ENCODE results near the gene NRG2. TPM values are rescaled to one million over a fixed set of nuclear protein-coding genes. Genes with fewer than 3 reads are reported as not detected.

Gene NRG2
- total and polyA plus RNA-seq, 2 experiments from 2014 or later, result 0.05 TPM; not detected in 1

- in situ Hi-C loops (cut with MboI), result no loop called here
- no peak overlapping the region for H2AFZ ChIP-seq
- no peak overlapping the region for H3K9ac ChIP-seq
- WGBS, 2 experiments (ENCODE audit: low coverage in 1 of 2, low lambda C conversion rate in 2 of 2, missing lambda C conversion rate in 2 of 2), result 52 to 54% methylated on average over 9 of the region's 9 CpGs
- H3K9me3 ChIP-seq (ENCODE audit: low read depth), result no peaks in the 10 kb centered on the region
- H4K20me1 ChIP-seq (ENCODE audit: insufficient read depth), result no peaks in the 10 kb centered on the region
- H3K4me3 ChIP-seq, result no peak overlapping the region
- H3K79me2 ChIP-seq (ENCODE audit: insufficient read depth), result no peaks in the 10 kb centered on the region
- no peak overlapping the region for H3K4me2 ChIP-seq (ENCODE audit: unreplicated experiment)
- no peak overlapping the region for H3K27ac ChIP-seq
- no peaks in the 10 kb centered on the region for H3F3A ChIP-seq (ENCODE audit: insufficient read depth)
- TF ChIP-seq EZH2 (IDR thresholded peaks at IDR 0.05; ENCODE audit: insufficient read depth, poor library complexity, severe bottlenecking) (no peak), EZH2phosphoT487 (IDR thresholded peaks at IDR 0.05; ENCODE audit: insufficient read depth, low read depth) (no peak)
- DNase-seq, result no peak
- H3K9me2 ChIP-seq (ENCODE audit: insufficient read depth), result no peaks in the 10 kb centered on the region
- H3K27me3 ChIP-seq (replicated peaks; ENCODE audit: insufficient read depth), result peaks cover 47% of the 10 kb centered on the region
- H3K36me3 ChIP-seq (ENCODE audit: low read depth), result no peaks in the 10 kb centered on the region
- no peaks in the 10 kb centered on the region for H3K4me1 ChIP-seq (ENCODE audit: insufficient read depth)
Measured at GRCh38 chr5:139893873-139894272, 149.2 kb downstream of the NRG2 start.

- Histone ChIP-seq H3K27ac (no peak overlapping the region), H3K4me1 (ENCODE audit: insufficient read depth) (no peaks in the 10 kb centered on the region), H3K4me3 (no peak overlapping the region), H3K9ac (no peak overlapping the region), H3K9me2 (ENCODE audit: insufficient read depth) (no peaks in the 10 kb centered on the region), H3K27me3 (replicated peaks; ENCODE audit: insufficient read depth) (peaks cover 69% of the 10 kb centered on the region), H2AFZ (no peak overlapping the region), H4K20me1 (ENCODE audit: insufficient read depth) (no peaks in the 10 kb centered on the region), H3K36me3 (ENCODE audit: low read depth) (no peaks in the 10 kb centered on the region), H3K9me3 (ENCODE audit: low read depth) (no peaks in the 10 kb centered on the region), H3K4me2 (ENCODE audit: unreplicated experiment) (no peak overlapping the region), H3K79me2 (ENCODE audit: insufficient read depth) (no peaks in the 10 kb centered on the region), H3F3A (ENCODE audit: insufficient read depth) (no peaks in the 10 kb centered on the region)
- DNase-seq, result no peak
- in situ Hi-C loops (cut with MboI), result no loop called here
- WGBS, 2 experiments (ENCODE audit: low coverage in 1 of 2, low lambda C conversion rate in 2 of 2, missing lambda C conversion rate in 2 of 2), result 88 to 89% methylated on average over 2 of the region's 2 CpGs
- TF ChIP-seq EZH2phosphoT487 (IDR thresholded peaks at IDR 0.05; ENCODE audit: insufficient read depth, low read depth) (no peak), EZH2 (IDR thresholded peaks at IDR 0.05; ENCODE audit: insufficient read depth, poor library complexity, severe bottlenecking) (no peak)
Measured at GRCh38 chr5:139889410-139889809, 153.7 kb downstream of the NRG2 start.

GRCh38 chr5:139888370-139888769 lies 154.7 kb downstream of the NRG2 start:
- Histone ChIP-seq H3K36me3 (ENCODE audit: low read depth) (no peaks in the 10 kb centered on the region), H3K4me2 (ENCODE audit: unreplicated experiment) (no peak overlapping the region), H3K4me3 (no peak overlapping the region), H3K27me3 (replicated peaks; ENCODE audit: insufficient read depth) (peaks cover 63% of the 10 kb centered on the region), H3K4me1 (ENCODE audit: insufficient read depth) (no peaks in the 10 kb centered on the region), H4K20me1 (ENCODE audit: insufficient read depth) (no peaks in the 10 kb centered on the region), H2AFZ (no peak overlapping the region), H3F3A (ENCODE audit: insufficient read depth) (no peaks in the 10 kb centered on the region), H3K27ac (no peak overlapping the region), H3K9me3 (ENCODE audit: low read depth) (no peaks in the 10 kb centered on the region), H3K9ac (no peak overlapping the region), H3K9me2 (ENCODE audit: insufficient read depth) (no peaks in the 10 kb centered on the region), H3K79me2 (ENCODE audit: insufficient read depth) (no peaks in the 10 kb centered on the region)
- in situ Hi-C loops (cut with MboI), result no loop called here
- no peak for DNase-seq
- TF ChIP-seq EZH2 (IDR thresholded peaks at IDR 0.05; ENCODE audit: insufficient read depth, poor library complexity, severe bottlenecking) (no peak), EZH2phosphoT487 (IDR thresholded peaks at IDR 0.05; ENCODE audit: insufficient read depth, low read depth) (no peak)
- WGBS, 2 experiments (ENCODE audit: low coverage in 1 of 2, low lambda C conversion rate in 2 of 2, missing lambda C conversion rate in 2 of 2), result 37 to 43% methylated on average over 4 of the region's 4 CpGs

- Histone ChIP-seq H3K9me2 (ENCODE audit: insufficient read depth) (no peaks in the 10 kb centered on the region), H3K27me3 (replicated peaks; ENCODE audit: insufficient read depth) (peaks cover 45% of the 10 kb centered on the region), H3K4me2 (ENCODE audit: unreplicated experiment) (no peak overlapping the region), H3K79me2 (ENCODE audit: insufficient read depth) (no peaks in the 10 kb centered on the region), H4K20me1 (ENCODE audit: insufficient read depth) (no peaks in the 10 kb centered on the region), H3K4me1 (ENCODE audit: insufficient read depth) (no peaks in the 10 kb centered on the region), H3K9me3 (ENCODE audit: low read depth) (no peaks in the 10 kb centered on the region), H3K36me3 (ENCODE audit: low read depth) (no peaks in the 10 kb centered on the region), H3K4me3 (no peak overlapping the region), H3F3A (ENCODE audit: insufficient read depth) (no peaks in the 10 kb centered on the region), H2AFZ (no peak overlapping the region), H3K9ac (no peak overlapping the region), H3K27ac (no peak overlapping the region)
- in situ Hi-C loops (cut with MboI), result no loop called here
- TF ChIP-seq EZH2 (IDR thresholded peaks at IDR 0.05; ENCODE audit: insufficient read depth, poor library complexity, severe bottlenecking) (no peak), EZH2phosphoT487 (IDR thresholded peaks at IDR 0.05; ENCODE audit: insufficient read depth, low read depth) (no peak)
- no peak for DNase-seq
- WGBS, 2 experiments (ENCODE audit: low coverage in 1 of 2, low lambda C conversion rate in 2 of 2, missing lambda C conversion rate in 2 of 2), result 35 to 50% methylated on average over 2 of the region's 2 CpGs
Measured at GRCh38 chr5:139886213-139886612, 156.9 kb downstream of the NRG2 start.

- no peaks in the 10 kb centered on the region for H3K79me2 ChIP-seq (ENCODE audit: insufficient read depth)
Measured at GRCh38 chr5:139885857-139886208, 157.3 kb downstream of the NRG2 start.

More at GRCh38 chr5:139885857-139886208, 157.3 kb downstream of the NRG2 start:
- Histone ChIP-seq H3K27me3 (replicated peaks; ENCODE audit: insufficient read depth) (peaks cover 41% of the 10 kb centered on the region), H3K9me3 (ENCODE audit: low read depth) (no peaks in the 10 kb centered on the region), H4K20me1 (ENCODE audit: insufficient read depth) (no peaks in the 10 kb centered on the region), H3K9ac (no peak overlapping the region), H2AFZ (no peak overlapping the region), H3K4me1 (ENCODE audit: insufficient read depth) (no peaks in the 10 kb centered on the region), H3F3A (ENCODE audit: insufficient read depth) (no peaks in the 10 kb centered on the region), H3K9me2 (ENCODE audit: insufficient read depth) (no peaks in the 10 kb centered on the region), H3K4me3 (no peak overlapping the region), H3K36me3 (ENCODE audit: low read depth) (no peaks in the 10 kb centered on the region), H3K27ac (no peak overlapping the region), H3K4me2 (ENCODE audit: unreplicated experiment) (no peak overlapping the region)
- whole genome bisulfite sequencing, 2 experiments (ENCODE audit: low coverage in 1 of 2, low lambda C conversion rate in 2 of 2, missing lambda C conversion rate in 2 of 2), result 46 to 54% methylated on average over 4 of the region's 4 CpGs
- in situ Hi-C loops (cut with MboI), result no loop called here
- TF ChIP-seq EZH2 (IDR thresholded peaks at IDR 0.05; ENCODE audit: insufficient read depth, poor library complexity, severe bottlenecking) (no peak), EZH2phosphoT487 (IDR thresholded peaks at IDR 0.05; ENCODE audit: insufficient read depth, low read depth) (no peak)
- DNase-seq, result no peak
